ENCODE results near the gene IER5L. TPM values are rescaled to one million over a fixed set of nuclear protein-coding genes. Genes with fewer than 3 reads are reported as not detected.
"Not testable (repeated sequence)": the region's sequence is repeated elsewhere in the genome, so short reads cannot be mapped to it uniquely, and the experiment has no call there.

The IER5L gene
- polyA plus RNA-seq, 10 donors = 2.6 to 7.0 (median 3.6) TPM

- no peak for DNase-seq
These were observed 28.3 kb upstream of the IER5L start for GRCh38 chr9:129206401-129206800.

- DNase-seq = no peak
These were observed 26.8 kb upstream of the IER5L start for GRCh38 chr9:129204840-129205239.

- DNase-seq = no peak
These were observed 25.5 kb upstream of the IER5L start for GRCh38 chr9:129203556-129203909.

- DNase-seq = peak; percentile 73 to 94 (median 87)
These were observed 24.8 kb upstream of the IER5L start for GRCh38 chr9:129202613-129203555.

GRCh38 chr9:129201866-129202265, 23.8 kb upstream of the IER5L start:
- DNase-seq = no peak

GRCh38 chr9:129201289-129201688, 23.2 kb upstream of the IER5L start:
- no peak for DNase-seq

- DNase-seq = no peak
These were observed 22.2 kb upstream of the IER5L start for GRCh38 chr9:129200255-129200654.

- no peak for DNase-seq
These were observed 21.0 kb upstream of the IER5L start for GRCh38 chr9:129199044-129199435.

GRCh38 chr9:129198319-129199043, 20.4 kb upstream of the IER5L start:
- DNase-seq = peak; percentile 59 to 85 (median 77)

GRCh38 chr9:129197978-129198318, 19.9 kb upstream of the IER5L start:
- no peak for DNase-seq

GRCh38 chr9:129197045-129197444, 19.0 kb upstream of the IER5L start:
- not testable (repeated sequence) for DNase-seq

GRCh38 chr9:129195606-129196005, 17.5 kb upstream of the IER5L start:
- no peak for DNase-seq

GRCh38 chr9:129194221-129194620, 16.2 kb upstream of the IER5L start:
- no peak for DNase-seq

- DNase-seq = no peak
These were observed 15.6 kb upstream of the IER5L start for GRCh38 chr9:129193655-129194054.

GRCh38 chr9:129191234-129191633, 13.2 kb upstream of the IER5L start:
- no peak for DNase-seq

GRCh38 chr9:129189971-129190370, 11.9 kb upstream of the IER5L start:
- not testable (repeated sequence) for DNase-seq

- no peak for DNase-seq
These were observed 9.0 kb upstream of the IER5L start for GRCh38 chr9:129187042-129187441.

GRCh38 chr9:129185991-129186390, 7.9 kb upstream of the IER5L start:
- DNase-seq = no peak

- DNase-seq = no peak
These were observed 7.3 kb upstream of the IER5L start for GRCh38 chr9:129185402-129185801.

GRCh38 chr9:129184596-129185122, 6.6 kb upstream of the IER5L start:
- peak in 1 of 3 donors; percentile 58 for DNase-seq

GRCh38 chr9:129184219-129184524, 6.1 kb upstream of the IER5L start:
- no peak for DNase-seq

- DNase-seq = peak in 1 of 3 donors; percentile 42
These were observed 5.6 kb upstream of the IER5L start for GRCh38 chr9:129183495-129184218.

All from muscle of back (tissue), 11 donors.